Central memory CD8-positive, alpha-beta T cell (primary cell): ENCODE data around the gene F11.
"Not testable (repeated sequence)": the region's sequence is repeated elsewhere in the genome, so short reads cannot be mapped to it uniquely, and the experiment has no call there.

Source experiments
- ATAC-seq: fragments of 150-1000 bp; cut with Tn5 transposase; replicated peaks from 2 replicates; pipeline ENCODE4 v1.10.0; 2022; ENCODE audit warnings: mild to moderate bottlenecking, moderate FRiP score, moderate number of reproducible peaks; ENCODE audit not compliant: poor library complexity, severe bottlenecking; ENCODE audit errors: extremely low read depth
- DNase-seq, 2 donors: peaks; one replicate each; pipeline ENCODE4 v3.0.0; 2021; ENCODE audit warnings: low spot score in 2 of 2
- H3K27ac Mint-ChIP-seq: one replicate; pipeline ENCODE4 v1.8.0; 2022; ENCODE audit warnings: low read depth, mild to moderate bottlenecking, moderate library complexity, mixed read lengths
- H3K27me3 Mint-ChIP-seq: one replicate; pipeline ENCODE4 v1.8.0; 2022; ENCODE audit warnings: mixed read lengths
- H3K36me3 Mint-ChIP-seq: one replicate; pipeline ENCODE4 v1.8.0; 2022; ENCODE audit warnings: mild to moderate bottlenecking, moderate library complexity, mixed read lengths; ENCODE audit not compliant: insufficient read depth
- H3K4me1 Mint-ChIP-seq: one replicate; pipeline ENCODE4 v1.8.0; 2022; ENCODE audit warnings: mixed read lengths
- H3K4me3 Mint-ChIP-seq: one replicate; pipeline ENCODE4 v1.8.0; 2022; ENCODE audit warnings: mild to moderate bottlenecking, moderate library complexity, mixed read lengths
- H3K9me3 Mint-ChIP-seq: one replicate; pipeline ENCODE4 v1.8.0; 2022; ENCODE audit warnings: mixed read lengths

Gene F11

GRCh38 chr4:186296481-186296880 lies 30.5 kb downstream of the F11 start:
- no peak overlapping the region for H3K27ac Mint-ChIP-seq
- H3K9me3 Mint-ChIP-seq = no peaks in the 10 kb centered on the region
- no peaks in the 10 kb centered on the region for H3K4me1 Mint-ChIP-seq
- DNase-seq = no peak
- no peak overlapping the region for H3K4me3 Mint-ChIP-seq
- H3K27me3 Mint-ChIP-seq = peaks cover 60% of the 10 kb centered on the region
- ATAC-seq = no peak
- peaks cover 1% of the 10 kb centered on the region for H3K36me3 Mint-ChIP-seq

GRCh38 chr4:186297013-186297645 lies 31.1 kb downstream of the F11 start:
- Mint-ChIP-seq H3K27me3 (peaks cover 53% of the 10 kb centered on the region), H3K9me3 (no peaks in the 10 kb centered on the region), H3K36me3 (peaks cover 1% of the 10 kb centered on the region), H3K27ac (no peak overlapping the region), H3K4me1 (no peaks in the 10 kb centered on the region), H3K4me3 (no peak overlapping the region)
- DNase-seq = no peak
- no peak for ATAC-seq

GRCh38 chr4:186298031-186298647 lies 32.1 kb downstream of the F11 start:
- Mint-ChIP-seq H3K27me3 (peaks cover 50% of the 10 kb centered on the region), H3K27ac (no peak overlapping the region), H3K4me3 (no peak overlapping the region), H3K4me1 (no peaks in the 10 kb centered on the region), H3K36me3 (peaks cover 1% of the 10 kb centered on the region), H3K9me3 (no peaks in the 10 kb centered on the region)
- DNase-seq (no peak), ATAC-seq (no peak)

- H3K4me1 Mint-ChIP-seq = no peaks in the 10 kb centered on the region
- no peak for ATAC-seq
Measured at GRCh38 chr4:186299291-186299690, 33.3 kb downstream of the F11 start.

GRCh38 chr4:186300659-186301390 lies 34.8 kb downstream of the F11 start:
- ATAC-seq (no peak), DNase-seq (no peak)
- no peaks in the 10 kb centered on the region for H3K9me3 Mint-ChIP-seq
- H3K36me3 Mint-ChIP-seq = no peaks in the 10 kb centered on the region
- H3K27ac Mint-ChIP-seq = no peak overlapping the region
- no peak overlapping the region for H3K4me3 Mint-ChIP-seq
- H3K4me1 Mint-ChIP-seq = no peaks in the 10 kb centered on the region
- H3K27me3 Mint-ChIP-seq = peaks cover 65% of the 10 kb centered on the region

More at GRCh38 chr4:186299291-186299690, 33.3 kb downstream of the F11 start:
- H3K27me3 Mint-ChIP-seq = peaks cover 50% of the 10 kb centered on the region
- no peak overlapping the region for H3K27ac Mint-ChIP-seq
- H3K36me3 Mint-ChIP-seq = peaks cover 1% of the 10 kb centered on the region
- DNase-seq = no peak
- H3K9me3 Mint-ChIP-seq = no peaks in the 10 kb centered on the region
- H3K4me3 Mint-ChIP-seq = no peak overlapping the region

- Mint-ChIP-seq H3K27ac (no peak overlapping the region), H3K27me3 (peaks cover 67% of the 10 kb centered on the region), H3K4me1 (no peaks in the 10 kb centered on the region), H3K4me3 (no peak overlapping the region), H3K9me3 (no peaks in the 10 kb centered on the region), H3K36me3 (no peaks in the 10 kb centered on the region)
- no peak for ATAC-seq
- DNase-seq = no peak
Measured at GRCh38 chr4:186304216-186304615, 38.2 kb downstream of the F11 start.

GRCh38 chr4:186304866-186305505 lies 39.0 kb downstream of the F11 start:
- Mint-ChIP-seq H3K4me3 (no peak overlapping the region), H3K36me3 (no peaks in the 10 kb centered on the region), H3K4me1 (no peaks in the 10 kb centered on the region), H3K9me3 (no peaks in the 10 kb centered on the region), H3K27me3 (peaks cover 62% of the 10 kb centered on the region), H3K27ac (no peak overlapping the region)
- DNase-seq = no peak
- no peak for ATAC-seq

- peaks cover 65% of the 10 kb centered on the region for H3K27me3 Mint-ChIP-seq
- DNase-seq = no peak
- H3K36me3 Mint-ChIP-seq = no peaks in the 10 kb centered on the region
- no peak overlapping the region for H3K4me3 Mint-ChIP-seq
- no peak for ATAC-seq
- no peaks in the 10 kb centered on the region for H3K9me3 Mint-ChIP-seq
- H3K27ac Mint-ChIP-seq = no peak overlapping the region
- H3K4me1 Mint-ChIP-seq = no peaks in the 10 kb centered on the region
Measured at GRCh38 chr4:186307497-186307896, 41.5 kb downstream of the F11 start.

GRCh38 chr4:186307916-186308315 lies 41.9 kb downstream of the F11 start:
- DNase-seq = no peak
- Mint-ChIP-seq H3K27ac (no peak overlapping the region), H3K27me3 (peaks cover 61% of the 10 kb centered on the region), H3K36me3 (no peaks in the 10 kb centered on the region), H3K9me3 (no peaks in the 10 kb centered on the region), H3K4me3 (no peak overlapping the region), H3K4me1 (no peaks in the 10 kb centered on the region)
- no peak for ATAC-seq

GRCh38 chr4:186318481-186318880 lies 52.5 kb downstream of the F11 start:
- Mint-ChIP-seq H3K27me3 (no peaks in the 10 kb centered on the region), H3K36me3 (peaks cover 2% of the 10 kb centered on the region), H3K4me1 (no peaks in the 10 kb centered on the region), H3K27ac (no peak overlapping the region), H3K4me3 (no peak overlapping the region), H3K9me3 (no peaks in the 10 kb centered on the region)
- no peak for ATAC-seq
- DNase-seq = no peak

- H3K4me1 Mint-ChIP-seq, H3K4me3 Mint-ChIP-seq, ATAC-seq, H3K27me3 Mint-ChIP-seq, H3K27ac Mint-ChIP-seq, H3K36me3 Mint-ChIP-seq, DNase-seq, H3K9me3 Mint-ChIP-seq: not testable (repeated sequence)
Measured at GRCh38 chr4:186324660-186325059, 58.7 kb downstream of the F11 start.

GRCh38 chr4:186326391-186326790 lies 60.4 kb downstream of the F11 start:
- Mint-ChIP-seq H3K36me3 (no peaks in the 10 kb centered on the region), H3K27ac (no peak overlapping the region), H3K9me3 (no peaks in the 10 kb centered on the region), H3K4me1 (no peaks in the 10 kb centered on the region), H3K4me3 (no peak overlapping the region), H3K27me3 (no peaks in the 10 kb centered on the region)
- no peak for DNase-seq
- no peak for ATAC-seq
